GM21825 (cell line): ENCODE measurements around the gene HDC.
A peak's percentile ranks its signal among the peaks of the same experiment; 100 is the strongest.

Source experiments
- ATAC-seq: cut with Tn5 transposase; IDR thresholded peaks from one replicate; pipeline ENCODE4 v1.9.1; 2021; ENCODE audit warnings: mild to moderate bottlenecking, moderate library complexity; ENCODE audit not compliant: unreplicated experiment

The HDC gene

DNA sequence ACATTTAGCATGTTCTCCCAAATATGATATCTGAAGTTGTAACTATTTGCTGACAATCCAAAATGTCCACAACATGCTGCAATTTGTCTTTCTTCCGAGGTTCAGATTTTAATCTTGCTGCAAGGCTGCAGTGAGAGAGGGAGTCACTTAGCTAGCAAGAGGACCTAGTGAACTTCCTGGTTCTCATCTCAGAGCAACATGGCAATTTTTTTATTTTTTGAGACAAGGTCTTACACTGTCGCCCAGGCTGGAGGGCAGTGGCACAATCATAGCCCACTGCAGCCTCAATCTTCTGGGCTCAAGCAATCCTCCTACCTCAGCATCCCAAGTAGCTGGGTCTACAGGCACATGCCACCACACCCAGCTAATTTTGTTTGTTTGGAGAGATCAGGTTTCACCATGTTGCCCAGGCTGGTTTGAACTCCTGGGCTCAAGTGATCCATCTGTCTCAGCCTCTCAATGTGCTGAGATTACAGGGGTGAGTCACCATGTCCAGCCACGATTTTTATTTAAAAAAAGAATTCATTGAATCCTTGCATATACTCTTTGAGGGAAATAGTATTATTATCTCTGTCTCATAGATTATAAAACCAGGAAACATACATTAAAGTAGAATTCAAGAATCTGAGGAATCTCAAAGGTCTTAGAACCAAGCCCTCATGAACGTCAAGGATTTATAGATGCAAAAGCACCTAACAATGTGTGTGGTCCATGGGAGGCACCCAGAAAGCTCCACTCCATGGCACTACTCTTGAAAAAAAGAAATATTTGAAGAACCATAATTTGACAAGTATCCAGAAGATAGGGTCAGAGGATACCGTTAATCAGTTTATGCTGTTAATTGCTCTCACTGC is 9.1 kb downstream of the HDC start:
- ATAC-seq: no peak

- no peak for ATAC-seq
Measured at GRCh38 chr15:50252556-50252955, 13.0 kb downstream of the HDC start.

DNA sequence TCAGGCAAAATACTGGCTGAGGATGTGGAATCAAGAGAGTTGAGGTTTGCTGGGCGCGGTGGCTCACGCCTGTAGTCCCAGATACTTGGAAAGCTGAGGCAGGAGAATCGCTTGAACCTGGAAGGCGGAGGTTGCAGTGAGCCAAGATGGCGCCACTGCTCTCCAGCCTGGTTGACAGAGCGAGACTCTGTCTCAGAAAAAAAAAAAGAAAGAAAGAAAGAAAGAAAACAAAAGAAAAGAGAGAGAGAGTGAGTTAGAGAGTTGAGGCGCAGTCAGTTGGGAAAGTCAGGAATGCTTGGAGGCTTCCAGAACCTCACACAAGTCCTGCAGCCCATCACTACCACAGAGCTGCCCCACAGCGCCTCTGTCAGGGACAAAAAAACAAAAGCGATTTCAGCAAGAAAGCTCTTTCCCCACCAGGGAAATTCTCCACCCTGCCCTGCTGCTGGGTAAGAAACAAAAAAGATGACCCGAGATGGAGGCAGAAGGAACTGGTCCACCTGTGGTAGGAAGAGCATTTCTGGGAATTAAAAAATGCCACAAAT is 13.8 kb downstream of the HDC start:
- ATAC-seq: no peak

GRCh38 chr15:50250760-50251394 is 14.6 kb downstream of the HDC start:
- ATAC-seq: no peak

GRCh38 chr15:50249704-50250103 is 15.8 kb downstream of the HDC start:
- no peak for ATAC-seq

GRCh38 chr15:50248994-50249582 is 16.4 kb downstream of the HDC start:
- no peak for ATAC-seq

GRCh38 chr15:50247819-50248655 is 17.5 kb downstream of the HDC start:
- peak; percentile 99 for ATAC-seq

GRCh38 chr15:50246631-50247030 is 18.9 kb downstream of the HDC start:
- ATAC-seq: no peak

DNA sequence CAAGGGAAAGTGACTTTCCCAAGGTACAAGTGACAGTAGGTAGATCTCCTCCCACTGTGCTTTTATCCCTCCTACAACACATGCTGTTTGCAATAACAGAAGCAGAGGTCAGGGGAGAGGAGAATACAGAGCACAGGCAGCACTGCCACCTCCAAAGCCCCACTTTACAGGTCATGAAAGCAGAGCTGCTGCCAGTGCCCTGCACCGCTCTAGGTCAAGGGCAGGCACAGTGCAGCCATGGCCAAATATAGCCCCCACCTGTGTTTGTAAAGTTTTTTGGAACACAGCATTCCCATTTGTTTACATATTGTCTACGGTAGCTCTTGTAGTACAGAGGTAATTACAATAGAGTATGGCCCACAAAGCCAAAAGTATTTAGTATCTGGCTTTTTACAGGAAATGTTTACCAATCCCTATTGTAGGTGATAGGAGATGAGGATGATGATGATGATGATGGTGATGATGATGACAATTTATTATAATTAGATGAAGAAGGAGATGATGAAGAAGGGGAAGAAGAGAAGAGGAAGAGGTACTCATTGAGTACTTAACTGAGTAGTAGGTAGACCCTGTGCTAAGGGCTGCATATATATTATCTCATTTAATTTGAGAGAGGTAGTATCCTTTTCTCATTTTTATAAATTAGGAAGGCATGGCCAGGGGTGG is 20.4 kb downstream of the HDC start:
- no peak for ATAC-seq

- no peak for ATAC-seq
Measured at GRCh38 chr15:50244153-50244552, 21.4 kb downstream of the HDC start.

- no peak for ATAC-seq
Measured at GRCh38 chr15:50241684-50242450, 23.7 kb downstream of the HDC start.

- ATAC-seq: no peak
Measured at GRCh38 chr15:50238255-50238654, 27.3 kb downstream of the HDC start.

GRCh38 chr15:50236433-50236832 is 29.1 kb downstream of the HDC start:
- no peak for ATAC-seq

DNA sequence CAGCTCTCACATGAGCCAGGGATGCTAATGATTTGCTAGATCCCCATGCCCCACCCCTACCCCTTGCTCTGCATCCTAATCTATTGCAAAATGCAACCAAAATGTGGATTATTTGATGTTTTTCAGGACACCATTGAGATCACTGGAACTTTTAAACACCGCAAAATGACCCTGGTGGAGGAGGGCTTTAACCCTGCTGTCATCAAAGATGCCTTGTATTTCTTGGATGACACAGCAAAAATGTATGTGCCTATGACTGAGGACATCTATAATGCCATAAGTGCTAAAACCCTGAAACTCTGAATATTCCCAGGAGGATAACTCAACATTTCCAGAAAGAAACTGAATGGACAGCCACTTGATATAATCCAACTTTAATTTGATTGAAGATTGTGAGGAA is 29.7 kb downstream of the HDC start:
- ATAC-seq: no peak

DNA sequence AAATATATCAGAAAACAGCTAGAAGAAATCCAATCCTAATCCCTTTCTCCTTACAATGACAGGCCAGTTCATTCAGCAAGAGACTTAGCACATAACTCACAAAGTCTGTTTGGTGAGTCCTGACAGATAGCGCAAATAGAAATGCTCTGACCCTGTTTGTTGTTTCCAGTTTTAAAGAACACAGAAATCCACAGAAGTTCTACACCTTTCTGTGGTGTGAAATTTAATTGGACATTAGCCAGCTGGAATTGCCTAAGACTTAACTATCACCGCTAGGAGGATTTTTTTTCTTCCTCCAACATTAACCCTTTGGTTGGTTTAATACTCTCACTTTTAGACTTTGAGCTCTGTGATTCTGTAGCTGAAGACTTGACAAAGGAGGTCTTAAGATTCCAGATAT is 30.8 kb downstream of the HDC start:
- no peak for ATAC-seq

- ATAC-seq: no peak
Measured at GRCh38 chr15:50233192-50233736, 32.3 kb downstream of the HDC start.

GRCh38 chr15:50232791-50233190 is 32.7 kb downstream of the HDC start:
- no peak for ATAC-seq

DNA sequence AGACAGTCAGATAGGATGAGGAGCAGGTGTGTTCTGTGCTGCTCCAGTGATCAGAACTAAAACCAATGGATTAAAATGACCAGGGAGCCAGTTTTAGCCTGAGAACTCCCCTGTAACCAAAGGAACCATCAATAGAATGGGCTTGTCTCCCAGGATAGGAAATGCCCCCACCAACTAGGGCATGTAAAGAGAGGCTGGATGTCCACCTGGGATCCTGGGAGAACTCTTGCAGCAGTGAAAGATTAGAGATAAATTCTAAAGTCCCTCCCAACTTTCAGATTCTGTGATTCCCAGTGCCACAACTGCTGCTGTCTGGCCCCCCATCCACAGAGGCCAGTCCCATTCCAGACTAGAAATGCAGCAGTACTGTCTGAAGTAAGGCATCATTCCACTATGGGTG is 33.8 kb downstream of the HDC start:
- ATAC-seq: no peak

DNA sequence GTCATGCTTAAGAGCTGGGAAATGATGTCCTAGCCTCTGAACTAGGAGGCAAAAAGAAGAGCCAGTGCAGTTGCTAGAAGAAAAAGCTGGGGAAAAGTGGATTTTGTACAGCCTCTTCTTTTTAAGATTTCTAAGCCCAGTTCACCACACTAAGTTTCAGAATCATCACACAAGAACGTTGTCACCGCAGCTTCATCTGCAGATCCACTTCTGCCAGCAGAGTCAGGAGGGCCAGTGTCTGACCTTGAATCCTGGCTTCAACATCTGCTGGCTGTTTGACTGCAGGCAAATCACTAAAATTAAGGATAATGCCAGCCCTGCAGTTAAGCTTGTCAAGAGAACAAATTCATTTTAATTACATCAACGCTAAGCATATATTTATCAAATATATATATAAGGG is 36.2 kb downstream of the HDC start:
- ATAC-seq: no peak
